DMS 273 (cell line): Measurements from ENCODE around the gene OR11H6.
"Not testable (repeated sequence)": the region's sequence is repeated elsewhere in the genome, so short reads cannot be mapped to it uniquely, and the experiment has no call there.

Source experiments
- DNase-seq: peaks from one replicate; lab custom pipeline; 2025; ENCODE audit not compliant: unreplicated experiment; lab: John Stamatoyannopoulos, UW

Gene OR11H6, protein sequence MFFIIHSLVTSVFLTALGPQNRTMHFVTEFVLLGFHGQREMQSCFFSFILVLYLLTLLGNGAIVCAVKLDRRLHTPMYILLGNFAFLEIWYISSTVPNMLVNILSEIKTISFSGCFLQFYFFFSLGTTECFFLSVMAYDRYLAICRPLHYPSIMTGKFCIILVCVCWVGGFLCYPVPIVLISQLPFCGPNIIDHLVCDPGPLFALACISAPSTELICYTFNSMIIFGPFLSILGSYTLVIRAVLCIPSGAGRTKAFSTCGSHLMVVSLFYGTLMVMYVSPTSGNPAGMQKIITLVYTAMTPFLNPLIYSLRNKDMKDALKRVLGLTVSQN

DNA sequence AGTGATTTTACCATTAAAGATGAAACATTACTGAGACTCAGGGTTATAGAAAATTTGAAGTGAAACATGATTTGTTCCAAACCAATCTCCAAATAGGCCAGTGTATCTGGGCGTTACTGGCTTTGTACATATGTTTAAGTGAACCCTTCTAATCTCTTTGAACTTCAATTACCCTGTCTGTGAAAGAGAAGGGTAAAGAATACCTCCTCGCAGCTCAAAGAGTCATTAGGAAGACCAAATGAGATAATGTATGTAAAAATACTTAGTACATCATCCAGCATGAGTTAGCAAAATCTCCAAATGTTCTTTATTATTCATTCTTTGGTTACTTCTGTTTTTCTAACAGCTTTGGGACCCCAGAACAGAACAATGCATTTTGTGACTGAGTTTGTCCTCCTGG, at the start of gene OR11H6:
TSS of gene OR11H6 (plus strand) at position 301 of the 400 bp plus-strand sequence. CDS start at position 301, 0 bp downstream.
- DNase-seq: no peak

DNA sequence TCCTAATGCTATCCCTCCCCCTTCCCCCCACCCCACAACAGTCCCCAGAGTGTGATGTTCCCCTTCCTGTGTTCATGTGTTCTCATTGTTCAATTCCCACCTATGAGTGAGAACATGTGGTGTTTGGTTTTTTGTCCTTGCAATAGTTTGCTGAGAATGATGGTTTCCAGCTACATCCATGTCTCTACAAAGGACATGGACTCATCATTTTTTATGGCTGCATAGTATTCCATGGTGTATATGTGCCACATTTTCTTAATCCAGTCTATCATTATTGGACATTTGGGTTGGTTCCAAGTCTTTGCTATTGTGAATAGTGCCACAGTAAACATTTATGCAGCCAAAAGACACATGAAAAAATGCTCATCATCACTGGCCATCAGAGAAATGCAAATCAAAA, 49.3 kb upstream of the OR11H6 start:
- DNase-seq: not testable (repeated sequence)

DNA sequence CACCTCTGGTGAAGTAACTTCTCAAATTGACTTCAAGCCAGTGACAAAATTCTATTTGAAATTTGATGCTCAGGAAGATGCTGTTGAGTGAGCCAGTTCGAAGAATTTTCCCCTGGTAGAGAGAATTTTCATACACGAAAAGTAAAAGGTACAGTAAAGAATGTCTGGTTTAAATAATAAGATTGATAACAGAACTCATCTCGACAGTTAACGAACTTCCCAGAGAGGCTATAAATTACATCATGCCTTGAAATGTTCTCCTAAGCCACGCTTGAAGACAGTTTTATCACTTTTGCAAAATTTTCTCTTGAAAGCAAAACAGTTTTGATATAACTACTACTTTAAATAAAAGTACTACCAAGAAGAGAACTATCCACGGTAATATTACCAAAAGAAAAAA, 47.2 kb upstream of the OR11H6 start:
- no peak for DNase-seq

DNA sequence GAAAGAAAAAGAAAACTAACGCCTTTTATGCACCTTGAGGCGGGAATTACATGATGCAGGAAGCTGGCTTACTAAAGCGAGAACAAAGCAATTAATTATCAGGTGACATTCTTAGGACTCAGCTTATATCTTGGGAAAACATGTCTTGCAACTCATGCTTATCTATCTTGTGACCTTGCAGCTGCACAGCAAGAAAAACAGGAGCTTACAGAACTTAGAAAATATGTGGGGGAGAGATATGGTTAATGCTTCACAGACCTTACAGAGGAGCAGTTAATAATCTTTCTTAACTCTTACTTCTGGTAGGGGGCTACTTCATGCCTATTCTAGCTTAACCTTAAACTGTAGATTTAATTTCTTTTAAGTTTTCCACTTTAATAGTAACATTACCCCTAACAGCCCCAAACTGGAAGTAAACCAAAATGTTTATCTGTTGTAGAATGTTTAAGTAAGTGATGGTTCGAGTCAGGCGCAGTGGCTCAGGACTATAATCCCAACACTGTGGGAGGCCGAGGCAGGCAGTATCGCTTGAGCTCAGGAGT, 46.0 kb upstream of the OR11H6 start:
- no peak for DNase-seq

DNA sequence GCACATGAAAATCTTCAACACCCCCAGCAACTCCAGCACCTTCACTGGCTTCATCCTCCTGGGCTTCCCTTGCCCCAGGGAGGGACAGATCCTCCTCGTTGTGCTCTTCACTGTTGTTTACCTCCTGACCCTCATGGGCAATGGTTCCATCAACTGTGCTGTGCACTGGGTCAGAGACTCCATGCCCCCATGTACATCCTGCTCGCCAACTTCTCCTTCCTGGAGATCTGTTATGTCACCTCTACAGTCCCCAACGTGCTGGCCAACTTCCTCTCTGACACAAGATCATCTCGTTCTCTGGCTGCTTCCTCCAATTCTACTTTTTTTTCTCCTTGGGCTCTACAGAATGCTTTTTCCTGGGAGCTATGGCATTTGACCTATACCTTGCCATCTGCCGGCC, 44.3 kb upstream of the OR11H6 start:
- no peak for DNase-seq

DNA sequence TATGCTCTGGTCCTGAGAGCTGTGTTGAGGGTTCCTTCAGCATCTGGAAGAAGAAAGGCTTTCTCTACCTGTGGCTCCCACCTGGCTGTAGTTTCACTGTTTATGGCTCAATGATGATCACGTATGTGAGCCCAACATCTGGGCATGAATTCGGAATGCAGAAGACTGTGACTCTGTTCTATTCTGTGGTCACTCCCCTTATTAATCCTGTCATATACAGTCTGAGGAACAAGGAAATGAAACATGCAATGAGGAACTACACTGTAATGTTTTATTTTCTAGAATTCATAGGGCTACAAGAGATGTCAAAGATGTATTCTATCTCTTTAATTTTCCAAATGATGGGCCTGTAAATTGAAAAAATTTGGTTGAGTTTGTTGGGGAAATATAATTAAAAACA, 43.6 kb upstream of the OR11H6 start:
- no peak for DNase-seq

DNA sequence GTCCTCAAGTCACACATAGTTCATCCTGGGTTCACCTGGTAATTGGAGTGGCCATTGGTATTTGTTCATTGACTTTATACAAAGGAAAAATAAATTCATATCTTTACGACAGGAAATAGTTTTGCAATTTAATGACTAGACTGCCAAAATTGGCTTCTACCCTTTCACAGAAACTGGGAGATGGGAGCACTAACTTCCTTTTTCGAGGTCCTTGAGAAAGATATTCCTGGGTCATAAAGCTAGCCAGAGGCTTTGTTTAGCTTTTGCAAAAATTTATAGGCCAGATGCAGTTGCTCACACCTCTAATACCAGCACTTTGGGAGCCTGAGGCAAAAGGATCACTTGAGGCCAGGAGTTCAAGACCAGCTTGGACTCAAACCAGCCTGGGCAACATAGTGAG, 43.0 kb upstream of the OR11H6 start:
- DNase-seq: no peak

DNA sequence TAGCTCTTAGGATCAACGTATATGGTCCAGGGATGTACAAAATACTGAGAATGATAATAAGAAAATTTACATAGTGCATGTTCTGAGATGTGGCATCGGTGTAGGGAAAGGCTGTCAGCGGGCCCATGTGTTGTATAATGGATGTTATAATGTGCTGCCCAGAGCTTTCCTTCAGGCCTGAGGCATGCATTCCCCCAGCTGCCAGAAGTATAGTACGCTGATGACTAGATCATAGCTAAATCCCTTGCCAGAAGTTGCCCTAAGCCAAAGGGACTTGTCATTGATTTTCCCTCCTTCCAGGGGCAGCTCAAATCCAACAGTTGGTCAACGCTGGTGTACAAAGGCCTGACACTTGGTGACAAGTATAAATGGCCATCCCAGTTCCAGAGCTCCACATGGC, 39.3 kb upstream of the OR11H6 start:
- DNase-seq: no peak

DNA sequence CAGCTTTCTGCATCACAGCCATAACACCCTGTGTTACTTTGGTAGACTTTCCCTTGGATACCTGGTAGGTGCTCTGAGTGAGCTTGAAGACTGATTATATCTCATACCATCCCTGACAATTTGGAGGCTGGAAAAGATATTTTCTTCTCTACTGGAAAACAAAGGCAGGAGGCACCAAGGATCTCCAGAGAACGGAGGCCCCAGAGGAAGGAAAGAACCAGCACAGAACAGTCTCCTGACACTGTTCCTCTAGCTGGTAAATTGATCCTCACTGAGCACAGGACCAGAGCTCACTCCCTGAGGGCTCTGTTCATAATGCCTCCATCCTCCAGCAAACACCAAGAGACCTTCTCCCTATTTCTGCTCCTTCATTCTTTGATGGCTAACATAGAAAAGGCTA, 32.9 kb upstream of the OR11H6 start, which contains the start of gene OR11G2:
TSS of gene OR11G2 (plus strand) at position 301 of the 400 bp plus-strand sequence. CDS start 6,542 bp downstream, outside the sequence.
- no peak for DNase-seq

DNA sequence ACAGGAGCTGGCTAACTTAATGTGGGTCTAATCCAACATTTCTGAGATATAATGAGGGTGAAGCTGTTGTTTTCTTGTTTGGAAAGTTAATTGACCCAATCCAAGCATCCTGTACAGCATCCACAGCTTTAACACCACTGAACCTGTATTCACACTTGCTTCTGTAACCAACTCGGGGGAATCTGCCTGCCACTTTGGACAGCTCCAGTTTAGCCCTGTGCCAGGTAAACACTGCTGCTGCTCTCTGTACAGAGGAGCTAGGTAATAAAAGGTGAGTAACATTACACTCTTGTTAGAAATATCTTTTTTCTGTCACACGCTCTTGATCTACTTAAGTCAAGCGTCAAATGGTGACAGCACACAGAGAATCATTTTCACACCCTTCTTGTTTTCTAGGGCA, 32.1 kb upstream of the OR11H6 start:
- DNase-seq: no peak

DNA sequence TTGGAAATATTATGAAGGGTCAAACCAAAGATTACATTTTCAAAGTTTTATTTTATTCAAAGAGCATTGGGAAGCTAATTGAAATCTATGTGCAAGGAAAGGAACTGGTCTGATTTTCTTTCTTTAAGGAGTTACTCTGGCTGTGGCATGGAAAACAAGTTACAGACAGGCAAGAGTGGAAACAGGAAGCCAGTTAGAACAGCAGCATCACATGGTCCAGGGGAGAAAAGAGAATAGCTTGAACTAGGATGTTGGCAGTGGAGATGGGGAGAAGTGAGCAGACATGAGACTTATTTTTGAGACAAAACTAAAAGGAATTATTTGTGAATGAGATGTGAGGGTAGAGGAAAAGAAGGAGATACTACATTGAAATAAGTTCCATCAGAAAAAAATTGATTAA, 29.4 kb upstream of the OR11H6 start:
- no peak for DNase-seq

DNA sequence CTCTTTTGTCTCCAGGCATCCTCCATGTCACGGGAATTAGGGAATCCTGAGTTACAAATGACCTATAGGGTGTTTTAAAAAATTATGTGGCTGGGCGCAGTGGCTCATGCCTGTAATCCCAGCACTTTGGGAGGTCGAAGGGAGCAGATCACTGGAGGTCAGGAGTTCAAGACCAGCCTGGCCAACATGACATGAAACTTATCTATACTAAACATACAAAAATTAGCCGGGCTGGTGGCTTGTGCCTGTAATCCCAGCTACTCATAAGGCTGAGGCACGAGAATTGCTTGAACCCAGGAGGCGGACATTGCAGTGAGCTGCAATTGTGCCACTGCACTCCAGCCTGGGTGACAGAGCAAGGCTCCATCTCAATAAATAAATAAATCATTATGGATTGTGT, 28.3 kb upstream of the OR11H6 start:
- DNase-seq: not testable (repeated sequence)

DNA sequence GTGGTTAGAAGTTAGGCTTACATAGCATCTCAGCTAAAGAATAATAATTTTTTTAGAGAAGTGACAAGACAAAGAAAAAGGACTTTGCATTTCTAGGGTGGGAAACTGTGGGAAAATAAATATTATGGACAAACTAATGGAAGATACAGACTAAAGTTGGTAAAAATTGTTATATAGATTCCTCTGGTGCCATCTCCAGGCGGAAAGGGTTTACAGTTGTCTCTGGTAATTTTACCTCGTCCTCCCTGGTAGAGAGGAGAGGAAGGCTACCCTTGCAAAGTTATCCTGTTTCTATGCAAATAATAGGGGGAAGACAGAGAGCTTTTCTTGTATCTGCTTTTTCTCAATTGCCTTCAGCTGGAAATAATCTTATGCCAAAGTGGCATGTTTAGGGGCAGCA, 27.6 kb upstream of the OR11H6 start:
- no peak for DNase-seq

DNA sequence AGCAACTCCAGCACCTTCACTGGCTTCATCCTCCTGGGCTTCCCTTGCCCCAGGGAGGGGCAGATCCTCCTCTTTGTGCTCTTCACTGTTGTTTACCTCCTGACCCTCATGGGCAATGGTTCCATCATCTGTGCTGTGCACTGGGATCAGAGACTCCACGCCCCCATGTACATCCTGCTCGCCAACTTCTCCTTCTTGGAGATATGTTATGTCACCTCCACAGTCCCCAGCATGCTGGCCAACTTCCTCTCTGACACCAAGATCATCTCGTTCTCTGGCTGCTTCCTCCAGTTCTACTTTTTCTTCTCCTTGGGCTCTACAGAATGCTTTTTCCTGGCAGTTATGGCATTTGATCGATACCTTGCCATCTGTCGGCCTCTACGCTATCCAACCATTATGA, 26.1 kb upstream of the OR11H6 start:
- DNase-seq: no peak

DNA sequence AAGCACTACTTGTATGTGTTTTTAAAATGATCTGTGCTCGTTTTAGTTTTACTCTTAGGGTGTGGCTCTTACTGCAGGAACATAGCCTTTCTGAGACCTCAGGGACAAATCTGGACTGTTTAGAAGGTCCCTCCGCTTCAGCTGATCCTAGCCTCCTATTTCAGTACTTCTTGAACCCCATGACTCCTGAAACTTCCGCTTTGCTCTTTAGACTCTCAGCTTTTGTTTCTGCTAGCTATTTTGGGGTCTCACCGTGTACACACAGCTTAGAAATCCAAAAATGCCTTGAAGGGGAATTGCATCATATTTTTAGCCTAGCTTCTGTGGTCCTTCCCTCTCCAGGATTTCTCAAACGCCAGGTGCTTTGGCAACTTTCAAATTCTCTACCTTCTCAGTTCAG, 24.5 kb upstream of the OR11H6 start:
- no peak for DNase-seq

DNA sequence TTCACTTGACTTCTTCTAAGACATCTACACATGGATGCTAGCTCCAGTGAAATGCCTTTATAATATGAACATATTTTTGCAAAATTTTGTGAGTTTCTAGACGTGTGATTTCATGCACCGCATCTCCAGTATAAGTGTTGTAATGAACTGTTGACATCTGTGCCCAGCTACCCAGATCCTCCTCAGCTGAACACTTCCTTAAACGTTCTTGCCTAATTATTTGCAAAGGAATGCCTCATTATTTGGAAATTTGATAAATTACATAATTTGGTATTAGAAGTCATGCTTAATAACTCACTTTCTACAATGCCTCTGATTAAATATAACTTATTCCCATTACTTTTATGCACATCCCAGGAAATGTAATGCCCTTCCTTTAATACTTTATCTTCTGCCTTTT, 18.8 kb upstream of the OR11H6 start:
- DNase-seq: no peak

DNA sequence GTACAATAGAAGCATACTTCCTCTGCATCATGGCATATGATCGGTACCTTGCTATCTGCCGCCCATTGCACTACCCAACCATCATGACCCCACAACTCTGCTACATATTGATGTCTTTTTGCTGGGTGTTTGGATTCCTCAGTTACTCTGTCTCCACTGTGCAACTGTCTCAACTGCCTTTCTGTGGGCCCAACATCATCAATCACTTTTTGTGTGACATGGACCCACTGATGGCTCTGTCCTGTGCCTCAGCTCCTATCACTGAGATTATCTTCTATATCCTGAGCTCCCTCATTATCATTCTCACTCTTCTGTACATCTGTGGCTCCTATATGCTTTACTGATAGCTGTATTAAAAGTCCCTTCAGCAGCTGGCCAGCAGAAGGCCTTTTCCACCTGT, 13.9 kb upstream of the OR11H6 start:
- DNase-seq: no peak

DNA sequence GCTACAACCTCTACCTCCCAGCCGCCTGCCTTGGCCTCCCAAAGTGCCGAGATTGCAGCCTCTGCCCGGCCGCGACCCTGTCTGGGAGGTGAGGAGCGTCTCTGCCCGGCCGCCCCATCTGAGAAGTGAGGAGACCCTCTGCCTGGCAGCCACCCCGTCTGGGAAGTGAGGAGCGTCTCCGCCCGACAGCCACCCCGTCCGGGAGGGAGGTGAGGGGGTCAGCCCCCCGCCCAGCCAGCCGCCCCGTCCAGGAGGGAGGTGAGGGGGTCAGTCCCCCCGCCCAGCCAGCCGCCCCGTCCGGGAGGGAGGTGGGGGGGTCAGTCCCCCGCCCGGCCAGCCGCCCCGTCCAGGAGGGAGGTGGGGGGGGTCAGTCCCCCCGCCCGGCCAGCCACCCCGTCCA, 11.1 kb upstream of the OR11H6 start:
- DNase-seq: not testable (repeated sequence)

DNA sequence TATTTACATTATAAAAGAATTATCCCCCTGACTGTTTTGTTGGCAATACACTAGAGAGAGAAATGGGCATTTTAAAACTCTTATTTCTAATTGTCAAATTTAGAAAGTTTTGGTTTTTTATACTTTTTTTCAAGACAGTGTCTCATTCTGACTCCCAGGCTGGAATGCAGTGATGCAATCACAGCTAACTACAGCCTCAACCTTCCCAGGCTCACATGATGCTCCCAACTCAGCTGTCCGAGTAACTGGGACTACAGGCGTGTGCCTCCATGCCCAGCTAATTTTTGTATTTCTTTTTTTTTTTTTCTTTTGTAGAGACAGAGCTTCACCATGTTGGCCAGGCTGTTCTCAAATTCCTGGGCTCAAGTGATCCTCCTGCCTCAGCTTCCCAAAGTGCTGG, 8.3 kb upstream of the OR11H6 start:
- no peak for DNase-seq

DNA sequence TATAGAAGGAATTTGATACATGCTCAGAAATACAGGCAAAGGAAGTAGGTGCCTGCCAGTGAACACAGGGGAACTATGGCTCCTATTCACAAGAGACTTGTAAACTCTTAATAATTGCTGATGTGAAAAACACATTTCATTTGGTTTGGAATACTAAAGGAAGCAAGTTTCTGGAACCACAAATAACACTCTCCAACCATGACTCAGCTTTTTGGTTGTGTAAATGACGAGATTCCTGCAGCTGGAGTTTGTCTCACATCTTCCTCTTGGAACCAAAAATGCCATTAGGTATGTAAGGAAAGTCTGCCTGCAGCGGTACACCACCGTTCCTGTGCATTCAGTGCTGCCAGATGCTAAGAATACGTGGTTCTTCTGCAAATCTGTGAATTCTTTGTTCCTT, 4.5 kb upstream of the OR11H6 start:
- no peak for DNase-seq

DNA sequence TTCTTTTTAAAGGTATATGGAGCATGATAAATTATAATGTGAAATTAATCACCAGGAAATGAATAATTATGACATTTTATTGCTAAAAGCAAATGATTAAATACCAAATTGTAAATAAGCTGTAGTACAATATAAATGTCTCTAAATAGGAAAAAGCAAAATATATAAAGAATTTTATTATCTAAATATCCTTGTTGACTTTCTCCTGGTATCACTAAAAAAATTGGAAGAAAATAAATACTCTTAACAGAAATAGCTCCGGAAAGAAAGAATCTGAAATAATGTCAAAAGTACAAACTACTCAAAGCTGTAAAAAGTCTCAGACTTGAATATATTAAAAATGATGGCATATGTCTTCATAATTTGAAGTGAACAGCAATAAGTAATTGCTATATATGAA, 5.2 kb downstream of the OR11H6 start, which contains the start of gene OR11H7:
TSS of gene OR11H7 (plus strand) at position 301 of the 400 bp plus-strand sequence.
- no peak for DNase-seq

DNA sequence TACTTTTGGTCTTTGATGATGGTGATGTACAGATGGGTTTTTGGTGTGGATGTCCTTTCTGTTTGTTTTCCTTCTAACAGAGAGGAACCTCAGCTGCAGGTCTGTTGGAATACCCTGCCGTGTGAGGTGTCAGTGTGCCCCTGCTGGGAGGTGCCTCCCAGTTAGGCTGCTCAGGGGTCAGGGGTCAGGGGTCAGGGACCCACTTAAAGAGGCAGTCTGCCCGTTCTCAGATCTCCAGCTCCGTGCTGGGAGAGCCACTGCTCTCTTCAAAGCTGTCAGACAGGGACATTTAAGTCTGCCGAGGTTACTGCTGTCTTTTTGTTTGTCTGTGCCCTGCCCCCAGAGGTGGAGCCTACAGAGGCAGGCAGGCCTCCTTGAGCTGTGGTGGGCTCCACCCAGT, 11.9 kb downstream of the OR11H6 start:
- DNase-seq: not testable (repeated sequence)
